BJ (cell line): ENCODE results near the gene EPB41L4A. TPM values are rescaled to one million over a fixed set of nuclear protein-coding genes. Genes with fewer than 3 reads are reported as not detected.

Experiments
- CTCF ChIA-PET: fragments of 350-600 bp; formaldehyde crosslinking; extraction: SDS; loops from one replicate; lab custom pipeline; 2021; ENCODE audit warnings: antibody characterized with exemption, inconsistent platforms; lab: Yijun Ruan, JAX
- POLR2A ChIA-PET: fragments of 300-600 bp; sonication (Branson Sonifier 250); formaldehyde crosslinking; extraction: SDS; loops from one replicate; lab custom pipeline; 2021; ENCODE audit warnings: antibody characterized with exemption; lab: Charles Lee
- DNase-seq: peaks from one replicate; pipeline ENCODE4 v3.0.0-alpha.2; 2011; ENCODE audit warnings: low read depth
- H3K27me3 ChIP-seq: 2 replicates; pipeline ENCODE4 v1.6.0; 2011; ENCODE audit warnings: low read length; ENCODE audit not compliant: control insufficient read depth, insufficient read depth
- H3K36me3 ChIP-seq: 2 replicates; pipeline ENCODE4 v1.5.1; 2011; ENCODE audit warnings: low read length; ENCODE audit not compliant: control insufficient read depth, insufficient read depth
- H3K4me3 ChIP-seq: 2 replicates; pipeline ENCODE4 v1.5.1; 2011; ENCODE audit warnings: low read depth, mild to moderate bottlenecking, control low read depth, low read length
- polyA plus RNA-seq: library from polyadenylated mRNA; depleted of rRNA; stranded (reverse); fragments of >200 nt; gene quantifications from 2 replicates; pipeline ENCODE4 v1.2.3, GENCODE V29; 2011
- TF ChIP-seq, protein P1 (sequence below): IDR thresholded peaks from 2 replicates; pipeline ENCODE4 v1.5.1; 2011; ENCODE audit warnings: low read depth, mild to moderate bottlenecking, control low read depth, inconsistent platforms, low read length, moderate library complexity; ENCODE audit not compliant: insufficient read depth

EPB41L4A gene
- polyA plus RNA-seq, 1 experiment, result 0.04 TPM

DNA sequence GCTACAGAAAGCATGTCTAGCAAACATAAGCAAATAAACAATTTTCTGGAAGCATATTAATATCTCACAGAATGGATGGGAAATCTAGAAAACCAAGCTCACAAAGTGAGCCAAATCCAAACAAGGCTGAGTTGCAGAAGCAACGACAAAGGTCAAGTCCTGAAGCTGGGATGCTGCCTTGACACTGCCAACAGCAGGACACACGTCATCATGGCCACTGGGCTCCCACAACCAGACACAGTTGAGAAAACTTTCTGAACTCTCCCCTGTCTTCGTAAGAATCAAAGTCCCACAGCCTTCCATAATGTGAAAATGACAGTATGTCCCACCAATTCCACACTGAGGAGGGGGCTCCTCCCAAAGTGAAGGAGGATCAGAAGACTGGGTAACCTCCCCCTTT, 37.6 kb downstream of the EPB41L4A start:
- TF ChIP-seq, protein P1, sequence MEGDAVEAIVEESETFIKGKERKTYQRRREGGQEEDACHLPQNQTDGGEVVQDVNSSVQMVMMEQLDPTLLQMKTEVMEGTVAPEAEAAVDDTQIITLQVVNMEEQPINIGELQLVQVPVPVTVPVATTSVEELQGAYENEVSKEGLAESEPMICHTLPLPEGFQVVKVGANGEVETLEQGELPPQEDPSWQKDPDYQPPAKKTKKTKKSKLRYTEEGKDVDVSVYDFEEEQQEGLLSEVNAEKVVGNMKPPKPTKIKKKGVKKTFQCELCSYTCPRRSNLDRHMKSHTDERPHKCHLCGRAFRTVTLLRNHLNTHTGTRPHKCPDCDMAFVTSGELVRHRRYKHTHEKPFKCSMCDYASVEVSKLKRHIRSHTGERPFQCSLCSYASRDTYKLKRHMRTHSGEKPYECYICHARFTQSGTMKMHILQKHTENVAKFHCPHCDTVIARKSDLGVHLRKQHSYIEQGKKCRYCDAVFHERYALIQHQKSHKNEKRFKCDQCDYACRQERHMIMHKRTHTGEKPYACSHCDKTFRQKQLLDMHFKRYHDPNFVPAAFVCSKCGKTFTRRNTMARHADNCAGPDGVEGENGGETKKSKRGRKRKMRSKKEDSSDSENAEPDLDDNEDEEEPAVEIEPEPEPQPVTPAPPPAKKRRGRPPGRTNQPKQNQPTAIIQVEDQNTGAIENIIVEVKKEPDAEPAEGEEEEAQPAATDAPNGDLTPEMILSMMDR, result no peak
- H3K36me3 ChIP-seq, result no peaks in the 10 kb centered on the region
- no peak for DNase-seq
- H3K27me3 ChIP-seq, result no peaks in the 10 kb centered on the region
- ChIA-PET CTCF (interaction anchor here (0.7 kb wide), 1 partner anchor 1455 kb away, joined by 3 read pairs; no protein-coding TSS in a partner anchor), POLR2A (no interaction called here)
- no peak overlapping the region for H3K4me3 ChIP-seq

DNA sequence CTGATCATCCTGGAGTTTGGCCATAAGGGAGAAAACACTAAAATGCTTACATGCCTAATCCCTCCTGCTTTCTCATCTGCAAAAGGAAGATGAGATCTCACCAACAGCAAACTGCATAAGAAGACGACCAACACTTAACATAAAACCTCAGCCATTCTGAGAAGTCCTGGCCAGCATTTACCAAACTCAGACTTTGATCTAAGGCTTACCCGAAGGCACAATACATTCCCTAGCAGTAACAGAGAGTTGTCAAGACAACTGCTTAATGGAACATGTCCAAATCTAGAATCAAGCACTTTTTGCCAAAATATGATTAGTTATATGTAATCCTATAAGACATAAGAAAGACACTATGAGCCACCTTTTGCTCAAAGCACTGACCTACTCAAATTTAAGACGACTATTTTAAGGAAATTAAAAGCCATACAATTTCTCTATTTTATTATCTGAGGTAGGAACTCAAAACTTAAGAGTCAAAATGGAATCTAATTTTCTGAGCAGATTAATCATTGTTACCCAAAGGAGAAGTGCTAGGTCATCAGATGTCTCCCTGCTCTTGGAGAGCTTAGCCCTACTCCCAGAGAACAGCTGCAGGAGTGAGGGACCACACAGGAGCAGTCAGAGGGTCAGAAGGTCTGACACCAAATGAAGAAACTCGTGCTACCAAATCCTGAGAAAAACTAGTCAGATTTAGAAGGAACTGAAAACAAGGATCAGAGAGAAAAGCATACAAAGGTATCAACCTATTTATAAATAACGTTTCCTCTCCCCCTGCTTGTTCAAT, 39.3 kb downstream of the EPB41L4A start:
- TF ChIP-seq, protein P1, result no peak
- CTCF ChIA-PET, result no interaction called here

DNA sequence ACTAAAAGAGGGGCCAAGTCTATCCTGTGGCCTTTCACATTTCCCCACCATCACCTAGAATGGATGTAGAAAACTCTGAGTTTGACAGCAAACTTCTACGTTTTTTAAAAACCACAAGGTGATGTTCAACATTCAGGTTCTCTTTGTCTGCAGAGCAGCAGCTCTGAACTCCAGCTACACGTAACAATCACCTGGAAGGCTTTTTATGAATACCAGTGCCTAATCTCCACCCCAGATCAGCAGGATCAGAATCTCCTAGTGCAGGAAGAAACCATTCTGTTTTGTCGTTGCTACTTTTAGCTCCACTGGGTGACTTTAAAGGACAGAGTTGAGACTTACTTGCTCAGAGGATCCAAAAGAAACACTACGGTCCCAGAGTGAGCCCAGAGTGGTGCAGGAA, 44.3 kb downstream of the EPB41L4A start:
- Histone ChIP-seq H3K36me3 (no peaks in the 10 kb centered on the region), H3K27me3 (no peaks in the 10 kb centered on the region), H3K4me3 (no peak overlapping the region)
- no peak for DNase-seq
- ChIA-PET POLR2A (no interaction called here), CTCF (no interaction called here)
- TF ChIP-seq, protein P1, result no peak

More for the DNA sequence above, 39.3 kb downstream of the EPB41L4A start:
- Histone ChIP-seq H3K4me3 (no peak overlapping the region), H3K27me3 (no peaks in the 10 kb centered on the region), H3K36me3 (no peaks in the 10 kb centered on the region)
- no peak for DNase-seq
- POLR2A ChIA-PET, result no interaction called here

GRCh38 chr5:112374356-112374755, 44.7 kb downstream of the EPB41L4A start:
- H3K36me3 ChIP-seq, result no peaks in the 10 kb centered on the region
- TF ChIP-seq, protein P1, result no peak
- DNase-seq, result no peak
- CTCF ChIA-PET, result no interaction called here
- no peaks in the 10 kb centered on the region for H3K27me3 ChIP-seq
- POLR2A ChIA-PET, result no interaction called here
- no peak overlapping the region for H3K4me3 ChIP-seq

GRCh38 chr5:112373885-112374284, 45.2 kb downstream of the EPB41L4A start:
- H3K27me3 ChIP-seq, result no peaks in the 10 kb centered on the region
- TF ChIP-seq, protein P1, result no peak
- DNase-seq, result no peak
- ChIA-PET CTCF (no interaction called here), POLR2A (no interaction called here)
- no peaks in the 10 kb centered on the region for H3K36me3 ChIP-seq
- no peak overlapping the region for H3K4me3 ChIP-seq
